Smooth muscle cell (in vitro differentiated cells): ENCODE results near the gene RPL37A. TPM values are rescaled to one million over a fixed set of nuclear protein-coding genes. Genes with fewer than 3 reads are reported as not detected.

ENCODE experiments used
- DNase-seq: peaks from one replicate; lab custom pipeline; 2025; ENCODE audit not compliant: unreplicated experiment; lab: John Stamatoyannopoulos, UW
- H2AFZ ChIP-seq: fragments of 200-600 bp; sonication (generic); 2 replicates; pipeline ENCODE4 v1.6.0; 2016; ENCODE audit warnings: antibody characterized with exemption, low read depth, mild to moderate bottlenecking
- H3F3A ChIP-seq: fragments of 200-600 bp; sonication (generic); 2 replicates; pipeline ENCODE4 v1.6.0; 2017; ENCODE audit warnings: antibody characterized with exemption, low read depth
- H3K27ac ChIP-seq: fragments of 200-600 bp; sonication (generic); 2 replicates; pipeline ENCODE4 v1.5.1; 2016; ENCODE audit warnings: low read depth, mild to moderate bottlenecking
- H3K27me3 ChIP-seq: fragments of 200-600 bp; sonication (generic); 2 replicates; pipeline ENCODE4 v1.6.1; 2016; ENCODE audit warnings: low read depth, mild to moderate bottlenecking
- H3K36me3 ChIP-seq: fragments of 200-600 bp; sonication (generic); 2 replicates; pipeline ENCODE4 v1.5.1; 2016; ENCODE audit warnings: low read depth
- H3K4me1 ChIP-seq: fragments of 200-600 bp; sonication (generic); 2 replicates; pipeline ENCODE4 v1.5.1; 2016; ENCODE audit warnings: low read depth
- H3K4me2 ChIP-seq: fragments of 200-600 bp; sonication (generic); 2 replicates; pipeline ENCODE4 v1.6.0; 2016; ENCODE audit warnings: mild to moderate bottlenecking
- H3K4me3 ChIP-seq: fragments of 200-600 bp; sonication (generic); 2 replicates; pipeline ENCODE4 v1.5.1; 2016; ENCODE audit warnings: mild to moderate bottlenecking
- H3K79me2 ChIP-seq: fragments of 200-600 bp; sonication (generic); 2 replicates; pipeline ENCODE4 v1.6.0; 2016; ENCODE audit warnings: low read depth, mild to moderate bottlenecking
- H3K9ac ChIP-seq: fragments of 200-600 bp; sonication (generic); 2 replicates; pipeline ENCODE4 v1.6.0; 2016; ENCODE audit warnings: low read depth
- H3K9me3 ChIP-seq: fragments of 200-600 bp; sonication (generic); replicated peaks from 2 replicates; pipeline ENCODE4 v1.5.1; 2016; ENCODE audit warnings: low read depth
- H4K20me1 ChIP-seq: fragments of 200-600 bp; sonication (generic); 2 replicates; pipeline ENCODE4 v1.6.0; 2016; ENCODE audit warnings: low read depth
- WGBS: methylation state at CpG from one replicate; pipeline ENCODE4 v1.1.7; 2016; ENCODE audit warnings: low lambda C conversion rate; 5-methylcytosine and 5-hydroxymethylcytosine counted together
- polyA plus RNA-seq: library from polyadenylated mRNA; unstranded; fragments of >200 nt; fragmentation: Nextera tagmentation; extraction: Ambion mirVana; gene quantifications from 2 replicates; pipeline ENCODE4 v1.2.1, GENCODE V29; 2016
- total RNA-seq: library from RNA; depleted of rRNA; stranded (reverse); fragments of >200 nt; gene quantifications from 2 replicates; pipeline ENCODE4 v1.2.3, GENCODE V29; 2014
- TF ChIP-seq, protein P1 (sequence below): fragments of 200-600 bp; sonication (generic); IDR thresholded peaks from 2 replicates; pipeline ENCODE4 v1.5.1; 2017; ENCODE audit warnings: borderline replicate concordance, mild to moderate bottlenecking, antibody characterized with exemption; ENCODE audit not compliant: insufficient read depth, poor library complexity, severe bottlenecking

The RPL37A gene
- total and polyA plus RNA-seq, 2 experiments from 2014 or later: 1,221 to 1,842 TPM

DNA sequence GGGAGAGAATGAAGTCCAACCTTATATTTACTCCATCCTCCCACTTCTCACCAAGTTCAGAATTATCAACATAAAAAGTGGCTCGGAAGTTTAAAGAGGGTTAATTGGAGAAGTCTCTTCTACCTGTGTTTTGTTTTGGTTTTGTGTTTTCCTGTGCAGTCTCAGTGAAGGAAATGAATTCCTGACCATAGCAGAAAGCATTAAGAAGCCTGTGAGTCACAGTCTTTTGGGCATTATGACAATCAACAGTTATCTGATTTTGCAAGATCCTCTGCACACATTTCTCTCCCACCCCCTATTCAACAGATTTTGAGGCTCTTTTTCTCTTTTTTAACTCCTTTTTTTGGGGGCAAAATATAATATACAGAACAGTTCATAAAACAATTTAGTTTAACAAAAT lies 8.6 kb upstream of the RPL37A start:
- no peak overlapping the region for H2AFZ ChIP-seq
- WGBS: 53% methylated on average over 1 of the region's 1 CpG
- H3F3A ChIP-seq: no peaks in the 10 kb centered on the region
- no peaks in the 10 kb centered on the region for H3K36me3 ChIP-seq
- H3K9ac ChIP-seq: no peak overlapping the region
- DNase-seq: no peak
- no peaks in the 10 kb centered on the region for H3K27me3 ChIP-seq
- H3K4me2 ChIP-seq: peak overlapping the region; percentile 45
- H3K4me3 ChIP-seq: no peak overlapping the region
- H3K9me3 ChIP-seq: no peaks in the 10 kb centered on the region
- no peaks in the 10 kb centered on the region for H3K79me2 ChIP-seq
- TF ChIP-seq, protein P1, sequence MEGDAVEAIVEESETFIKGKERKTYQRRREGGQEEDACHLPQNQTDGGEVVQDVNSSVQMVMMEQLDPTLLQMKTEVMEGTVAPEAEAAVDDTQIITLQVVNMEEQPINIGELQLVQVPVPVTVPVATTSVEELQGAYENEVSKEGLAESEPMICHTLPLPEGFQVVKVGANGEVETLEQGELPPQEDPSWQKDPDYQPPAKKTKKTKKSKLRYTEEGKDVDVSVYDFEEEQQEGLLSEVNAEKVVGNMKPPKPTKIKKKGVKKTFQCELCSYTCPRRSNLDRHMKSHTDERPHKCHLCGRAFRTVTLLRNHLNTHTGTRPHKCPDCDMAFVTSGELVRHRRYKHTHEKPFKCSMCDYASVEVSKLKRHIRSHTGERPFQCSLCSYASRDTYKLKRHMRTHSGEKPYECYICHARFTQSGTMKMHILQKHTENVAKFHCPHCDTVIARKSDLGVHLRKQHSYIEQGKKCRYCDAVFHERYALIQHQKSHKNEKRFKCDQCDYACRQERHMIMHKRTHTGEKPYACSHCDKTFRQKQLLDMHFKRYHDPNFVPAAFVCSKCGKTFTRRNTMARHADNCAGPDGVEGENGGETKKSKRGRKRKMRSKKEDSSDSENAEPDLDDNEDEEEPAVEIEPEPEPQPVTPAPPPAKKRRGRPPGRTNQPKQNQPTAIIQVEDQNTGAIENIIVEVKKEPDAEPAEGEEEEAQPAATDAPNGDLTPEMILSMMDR: no peak
- peak overlapping the region; percentile 73 for H3K27ac ChIP-seq
- no peaks in the 10 kb centered on the region for H4K20me1 ChIP-seq
- peaks cover 15% of the 10 kb centered on the region for H3K4me1 ChIP-seq

DNA sequence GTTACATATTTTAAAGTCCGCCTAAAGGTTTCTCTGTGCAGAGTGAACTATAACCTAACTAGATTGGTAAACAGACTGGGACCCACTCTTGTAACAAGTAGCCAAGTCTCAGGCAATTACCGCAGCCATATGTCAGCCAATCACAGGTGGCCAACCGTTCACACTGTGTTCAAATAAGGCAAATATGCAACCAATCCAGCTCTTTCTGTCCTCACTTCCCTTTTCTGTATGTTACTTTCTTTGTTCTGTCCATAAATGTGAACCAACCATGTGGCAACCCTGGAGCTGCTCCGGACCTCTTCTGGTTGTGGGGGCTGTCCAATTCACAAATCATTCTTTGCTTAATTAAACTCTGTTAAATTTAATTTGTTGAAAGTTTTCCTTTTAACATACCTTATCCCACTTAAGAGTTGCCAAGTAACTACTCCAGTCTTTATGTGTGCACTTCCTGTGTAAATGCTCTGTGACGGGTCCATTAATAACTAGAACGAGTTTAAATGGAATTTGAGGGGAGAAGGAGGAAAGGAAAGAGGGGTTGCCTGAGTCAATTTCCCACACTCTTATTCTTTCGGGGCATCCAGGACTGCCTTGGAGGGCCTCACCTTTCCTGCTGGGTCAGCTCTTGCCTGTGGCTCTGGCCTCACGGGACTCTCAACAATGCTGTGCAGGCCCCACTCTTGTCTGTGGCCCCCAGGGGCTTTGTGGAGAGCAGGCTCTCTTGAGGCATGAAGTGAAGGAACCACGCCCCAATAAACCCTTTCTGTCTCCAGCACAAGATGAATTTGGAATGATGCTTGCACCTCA lies 6.6 kb upstream of the RPL37A start:
- Histone ChIP-seq H3K4me2 (peak overlapping the region; percentile 30), H3F3A (peaks cover 3% of the 10 kb centered on the region), H3K9me3 (no peaks in the 10 kb centered on the region), H3K36me3 (no peaks in the 10 kb centered on the region), H3K79me2 (no peaks in the 10 kb centered on the region), H3K27me3 (no peaks in the 10 kb centered on the region), H3K4me3 (no peak overlapping the region), H3K27ac (peak overlapping the region; percentile 43), H2AFZ (no peak overlapping the region), H3K9ac (no peak overlapping the region), H4K20me1 (no peaks in the 10 kb centered on the region), H3K4me1 (peaks cover 15% of the 10 kb centered on the region)
- WGBS: 77% methylated on average over 9 of the region's 9 CpGs
- TF ChIP-seq, protein P1: no peak
- DNase-seq: no peak

DNA sequence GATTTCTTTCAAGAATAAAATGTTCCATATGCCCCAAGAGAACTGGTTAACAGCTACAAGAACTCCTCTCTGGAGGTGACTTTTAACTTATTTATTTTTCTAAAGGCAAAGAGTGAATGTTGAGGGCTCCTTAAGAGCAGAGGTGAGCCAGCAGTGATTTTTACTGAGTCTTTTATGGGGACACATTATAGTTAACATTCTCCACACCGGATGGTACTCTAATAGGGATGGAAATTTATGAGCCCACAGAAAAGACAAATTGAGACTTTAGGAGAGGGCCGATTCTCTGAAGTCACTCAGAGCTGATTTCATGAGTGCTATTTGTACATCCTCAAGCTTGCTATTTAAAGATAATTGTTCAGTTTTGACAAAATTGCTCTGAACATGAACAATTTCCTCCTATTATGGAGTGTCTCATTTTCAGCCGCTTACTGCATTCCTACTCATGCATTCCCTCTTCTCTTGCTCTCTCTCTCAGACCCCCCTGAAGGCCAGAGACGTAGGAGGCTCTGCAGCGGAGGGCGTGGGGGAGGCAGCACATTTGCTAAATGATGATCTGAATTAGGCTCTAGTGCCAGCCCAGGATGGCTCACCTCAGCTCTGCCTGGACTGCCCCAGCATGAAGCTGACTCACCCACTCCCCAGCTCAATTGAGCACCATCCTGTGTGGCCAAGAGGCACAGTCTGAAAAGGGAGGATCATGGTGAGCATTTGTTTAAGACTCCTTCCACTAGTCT lies 5.9 kb upstream of the RPL37A start:
- Histone ChIP-seq H3K27ac (peak overlapping the region; percentile 43), H3K36me3 (no peaks in the 10 kb centered on the region), H3K4me1 (peaks cover 17% of the 10 kb centered on the region), H3K9ac (no peak overlapping the region), H3K9me3 (no peaks in the 10 kb centered on the region), H3K27me3 (no peaks in the 10 kb centered on the region), H3K79me2 (peaks cover 4% of the 10 kb centered on the region), H3K4me2 (peak overlapping the region; percentile 30), H3K4me3 (no peak overlapping the region), H4K20me1 (no peaks in the 10 kb centered on the region), H3F3A (peaks cover 3% of the 10 kb centered on the region), H2AFZ (no peak overlapping the region)
- WGBS: 27% methylated on average over 6 of the region's 6 CpGs
- no peak for DNase-seq
- TF ChIP-seq, protein P1: no peak
